GM19324 (cell line): Measurements from ENCODE around the gene SKAP1.

Experiments used
- ATAC-seq: cut with Tn5 transposase; IDR thresholded peaks from one replicate; pipeline ENCODE4 v1.9.1; 2021; ENCODE audit warnings: mild to moderate bottlenecking, moderate library complexity; ENCODE audit not compliant: unreplicated experiment, low FRiP score

SKAP1 gene

DNA sequence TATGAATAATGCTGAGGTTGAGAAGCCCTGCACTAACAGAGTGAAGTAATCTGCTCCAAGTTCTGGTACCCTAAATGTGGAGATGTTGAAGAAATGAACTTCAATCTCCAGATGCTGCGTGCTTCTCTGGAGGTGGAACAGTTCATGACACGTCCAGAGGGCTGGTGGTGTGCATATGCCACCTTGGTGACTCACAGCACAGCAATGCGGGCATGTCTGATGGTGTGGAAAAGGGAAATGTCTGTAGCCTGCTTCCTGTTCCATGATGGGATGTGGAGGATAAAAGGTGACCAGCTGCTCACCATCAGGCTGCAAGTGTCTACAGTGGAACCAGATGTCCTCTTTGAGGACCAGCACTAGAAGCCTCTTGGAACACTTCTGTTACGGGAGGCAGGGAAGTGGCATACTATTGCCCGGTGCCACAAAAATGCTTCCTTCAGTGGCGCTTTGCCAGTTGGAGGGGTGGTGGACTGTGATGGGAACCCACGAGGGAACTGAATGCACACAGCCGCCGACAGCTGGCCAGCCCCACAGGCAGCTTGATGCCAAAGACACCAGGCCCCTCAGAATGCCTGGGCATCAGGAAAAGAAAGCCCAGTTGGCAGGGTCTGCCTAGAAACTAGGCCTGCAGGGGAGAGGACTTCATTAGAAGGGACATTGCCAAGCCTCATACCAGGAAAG is 302.5 kb downstream of the SKAP1 start:
- ATAC-seq = no peak

DNA sequence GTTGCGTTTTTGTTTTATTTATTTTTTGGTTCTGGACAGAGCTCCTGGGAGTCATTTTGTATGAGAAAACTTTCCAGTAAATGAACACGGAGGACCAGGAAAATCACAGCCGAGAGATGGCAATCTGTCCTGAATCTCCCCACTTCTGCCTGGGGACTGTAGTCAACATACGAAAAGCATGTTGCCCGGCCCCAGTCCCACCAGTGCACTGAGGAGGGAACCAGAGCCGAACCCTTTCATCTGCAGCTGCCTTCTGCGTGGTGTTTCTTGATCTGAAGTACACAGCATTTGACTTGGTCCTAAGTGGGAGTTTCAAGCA is 303.5 kb downstream of the SKAP1 start:
- ATAC-seq = no peak

- no peak for ATAC-seq
Measured at GRCh38 chr17:48125829-48126531, 304.0 kb downstream of the SKAP1 start.

DNA sequence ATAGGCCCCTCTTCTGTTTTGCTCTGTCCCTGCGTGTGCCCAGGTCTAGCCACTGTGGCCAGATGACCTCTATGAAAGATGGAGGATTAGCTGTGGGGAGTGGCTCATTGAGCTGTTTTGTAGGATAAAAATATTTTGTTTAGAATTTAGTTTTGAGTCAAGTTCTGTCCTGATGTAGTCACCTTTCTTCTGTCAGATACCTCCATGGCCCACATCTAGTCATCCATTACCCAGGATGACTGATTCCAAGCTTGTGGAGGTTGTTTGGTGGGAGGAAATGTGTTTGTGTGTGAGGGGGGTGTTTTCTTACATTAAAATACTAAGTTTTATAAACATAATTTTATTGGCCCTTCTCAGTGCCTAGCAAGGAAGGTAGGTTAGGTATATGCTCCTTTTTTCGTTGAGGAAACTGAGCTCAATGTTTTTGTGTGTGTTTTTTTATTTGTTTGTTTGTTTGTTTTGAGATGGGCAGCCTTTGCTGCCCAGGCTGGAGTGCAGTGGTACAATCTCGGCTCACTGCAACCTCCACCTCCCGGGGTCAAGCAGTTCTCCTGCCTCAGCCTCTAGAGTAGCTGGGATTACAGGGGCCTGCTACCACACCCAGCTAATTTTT is 306.1 kb downstream of the SKAP1 start:
- no peak for ATAC-seq

DNA sequence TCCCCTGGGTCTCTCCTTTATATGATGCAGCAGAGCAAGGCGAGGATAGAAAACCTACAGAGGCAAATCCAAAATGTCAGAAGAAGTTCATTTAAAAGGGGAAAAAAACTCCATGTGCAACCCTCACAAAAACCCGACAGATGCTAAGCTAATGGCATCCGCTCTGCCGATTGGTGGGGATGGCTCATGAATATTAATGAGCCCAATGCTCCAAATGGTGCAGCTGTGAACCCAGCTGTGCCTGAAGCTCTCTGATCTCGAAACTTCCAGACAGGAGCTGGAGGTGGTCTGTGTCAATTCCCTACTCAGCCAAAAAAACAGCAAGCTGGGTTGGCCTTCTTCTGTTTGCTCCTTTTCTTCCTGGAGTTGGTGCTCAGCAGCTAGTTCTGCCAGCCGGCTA is 306.9 kb downstream of the SKAP1 start:
- no peak for ATAC-seq

DNA sequence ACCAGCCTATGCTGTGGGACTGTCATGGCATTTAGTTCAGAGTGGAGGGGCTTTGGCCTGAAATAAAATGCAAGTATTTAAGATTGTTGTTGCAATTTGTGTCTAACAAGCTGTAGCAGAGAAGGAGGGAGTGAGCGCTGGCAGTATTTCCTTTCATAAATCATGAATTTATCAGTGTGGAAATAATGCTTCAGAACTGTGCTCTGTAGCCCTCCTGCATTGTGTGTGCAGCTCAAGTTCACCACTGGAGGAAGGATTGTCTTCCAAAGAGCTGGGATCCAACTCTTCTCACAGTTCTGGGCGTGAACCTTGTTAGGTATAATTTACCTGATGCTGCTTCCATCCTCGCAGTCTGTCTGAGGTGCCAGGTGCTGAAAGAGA is 307.4 kb downstream of the SKAP1 start:
- no peak for ATAC-seq

GRCh38 chr17:48121923-48122664 is 307.9 kb downstream of the SKAP1 start:
- ATAC-seq = no peak

GRCh38 chr17:48113201-48113676 is 316.8 kb downstream of the SKAP1 start:
- no peak for ATAC-seq

DNA sequence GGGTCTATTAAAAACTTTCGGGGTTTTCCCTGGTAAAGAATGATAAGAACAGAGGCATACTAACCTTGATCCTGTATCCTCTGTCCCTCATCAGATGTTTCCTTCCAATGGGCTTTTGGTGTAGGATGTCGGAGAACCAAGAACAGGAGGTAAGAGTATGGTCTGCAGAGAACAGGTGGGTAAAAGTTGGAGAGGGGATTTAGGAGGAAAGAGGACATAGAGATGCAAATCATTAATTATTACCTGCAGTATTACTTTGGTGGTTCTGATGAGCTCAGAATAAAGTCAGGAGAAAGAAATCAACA is 318.1 kb downstream of the SKAP1 start:
- no peak for ATAC-seq

GRCh38 chr17:48110761-48111160 is 319.3 kb downstream of the SKAP1 start:
- ATAC-seq = no peak

- peak; percentile 90 for ATAC-seq
Measured at GRCh38 chr17:48107137-48108055, 322.6 kb downstream of the SKAP1 start, which contains the start of gene SNX11. Gene SNX11, plus strand, starts transcription at chr17:48107766. Its CDS starts 4,278 bp downstream, at chr17:48112044.

DNA sequence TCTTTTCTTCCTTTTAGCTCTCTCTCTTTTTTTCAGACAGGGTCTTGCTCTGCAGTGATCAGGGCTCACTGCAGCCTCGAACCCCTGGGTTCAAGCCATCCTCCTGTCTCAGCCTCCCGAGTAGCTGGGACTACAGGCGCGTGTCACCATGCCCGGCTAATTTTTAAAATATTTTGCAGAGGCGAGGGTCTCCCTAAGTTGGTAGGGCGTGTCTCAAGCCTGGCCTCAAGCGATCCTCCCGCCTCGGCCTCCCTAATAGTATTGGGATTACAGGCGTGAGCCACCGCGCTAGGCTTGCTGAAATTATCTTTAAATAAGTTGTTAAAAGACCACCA is 323.2 kb downstream of the SKAP1 start:
- no peak for ATAC-seq

GRCh38 chr17:48104440-48104839 is 325.6 kb downstream of the SKAP1 start:
- ATAC-seq = no peak

GRCh38 chr17:48102798-48103715 is 327.0 kb downstream of the SKAP1 start:
- no peak for ATAC-seq

GRCh38 chr17:48102043-48102750 is 327.8 kb downstream of the SKAP1 start:
- no peak for ATAC-seq

- ATAC-seq = peak; percentile 89
Measured at GRCh38 chr17:48101012-48101720, 328.8 kb downstream of the SKAP1 start, which contains the start of gene CBX1. Gene CBX1, minus strand, starts transcription at chr17:48101478. Its CDS starts 24,474 bp downstream, at chr17:48077004.

DNA sequence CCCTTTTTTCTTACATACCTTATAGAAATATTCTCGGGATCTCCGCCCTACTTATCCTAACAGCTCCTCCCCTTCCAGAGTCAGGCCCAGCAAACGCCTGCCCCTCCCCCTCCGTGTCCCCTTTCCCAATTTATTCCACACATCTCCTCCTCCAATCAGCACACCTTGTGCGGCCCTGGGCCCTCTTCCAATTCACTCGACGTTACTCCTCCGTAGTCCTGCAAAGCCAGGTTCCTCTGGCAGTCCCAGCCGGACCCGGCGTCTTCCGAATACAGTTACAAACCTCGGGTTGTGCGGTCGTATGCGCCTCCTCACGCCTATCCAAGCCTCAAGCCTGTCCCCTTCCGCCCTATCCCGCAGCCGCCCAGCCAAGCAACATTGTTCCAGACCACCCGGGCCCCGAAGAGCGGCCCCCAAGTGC is 329.4 kb downstream of the SKAP1 start:
- ATAC-seq = no peak

- no peak for ATAC-seq
Measured at GRCh38 chr17:48100160-48100559, 329.9 kb downstream of the SKAP1 start.
